Transverse colon (tissue), 4 donors: ENCODE data around the gene GPS1. TPM values are rescaled to one million over a fixed set of nuclear protein-coding genes. Genes with fewer than 3 reads are reported as not detected.

Experiments
- DNase-seq: peaks from one replicate; pipeline ENCODE4 v3.0.0-alpha.2; 2019
- H3K27ac ChIP-seq, 4 donors: fragments of 200-600 bp; sonication (generic); 2 replicates each; pipeline ENCODE4 v1.5.1; 2016 to 2018; ENCODE audit warnings: inconsistent platforms in 4 of 4
- H3K27me3 ChIP-seq: fragments of 200-600 bp; sonication (generic); 2 replicates; pipeline ENCODE4 v1.5.1; 2017; ENCODE audit warnings: inconsistent platforms
- H3K36me3 ChIP-seq, 4 donors: fragments of 200-600 bp; sonication (generic); 2 replicates each; pipeline ENCODE4 v1.5.1; 2017 to 2019; ENCODE audit warnings: inconsistent platforms in 4 of 4
- H3K4me1 ChIP-seq, 4 donors: fragments of 200-600 bp; sonication (generic); 2 replicates each; pipeline ENCODE4 v1.5.1; 2017 to 2020; ENCODE audit warnings: inconsistent platforms in 4 of 4
- H3K4me3 ChIP-seq, 4 donors: fragments of 200-600 bp; sonication (generic); 1 replicate in 1 of 4; 2 replicates in 3 of 4; pipeline versions ENCODE4 v1.5.1 to v1.6.1; 2017 to 2019; ENCODE audit warnings: inconsistent platforms in 4 of 4
- H3K9me3 ChIP-seq, 2 donors: fragments of 200-600 bp; sonication (generic); 2 replicates each; pipeline ENCODE4 v1.5.1; 2017 to 2019; ENCODE audit warnings: inconsistent platforms in 2 of 2
- EP300 ChIP-seq: sonication (generic); formaldehyde crosslinking; IDR thresholded peaks from one replicate; pipeline ENCODE4 v1.6.1; 2017; ENCODE audit warnings: antibody characterized with exemption, low read depth
- POLR2A ChIP-seq: fragments of 450-650 bp; IDR thresholded peaks from one replicate; pipeline ENCODE4 v1.6.1; 2016; ENCODE audit warnings: antibody characterized with exemption, mild to moderate bottlenecking, moderate library complexity
- POLR2AphosphoS5 ChIP-seq, 3 donors: sonication (generic); formaldehyde crosslinking; IDR thresholded peaks; one replicate each; pipeline ENCODE4 v1.6.1; 2016; ENCODE audit warnings: antibody characterized with exemption in 3 of 3
- WGBS, 2 donors: methylation state at CpG; one replicate each; pipeline ENCODE4 v1.1.5; 2018; ENCODE audit warnings: low coverage in 1 of 2; 5-methylcytosine and 5-hydroxymethylcytosine counted together
- in situ Hi-C, 4 donors: fragments of 200-750 bp; cut with MboI; loops; one replicate each; pipeline versions ENCODE4 v1.15.0 to v1.15.1; 2017; ENCODE audit warnings: low sequenced_read_pairs in 3 of 4, low pct_ligation_motif_present in 1 of 4, low pct_unique_long_range_greater_than_20kb in 1 of 4
- intact Hi-C: fragments of 100-400 bp; cut with DNase I; formaldehyde crosslinking; loops from one replicate; pipeline ENCODE4 v1.15.1; 2023; ENCODE audit warnings: low total_unique reads
- total RNA-seq, 4 donors: library from RNA; depleted of rRNA; stranded (reverse); fragments of >200 nt; gene quantifications; one replicate each; pipeline ENCODE4 v1.1.0, GENCODE V29; 2016
- TF ChIP-seq, protein P1 (sequence below), 5 experiments: fragments of 200-600 bp in 3 of 5; fragments of 450-650 bp in 2 of 5; sonication (generic) in 3 of 5; IDR thresholded peaks; 1 replicate in 2 of 5; 2 replicates in 3 of 5; pipeline ENCODE4 v1.5.1; 2016 to 2017; ENCODE audit warnings: antibody characterized with exemption in 5 of 5, inconsistent platforms in 3 of 5, mild to moderate bottlenecking in 2 of 5, moderate library complexity in 1 of 5

Gene GPS1
- total RNA-seq, 4 donors from 2014 or later, result 42.0 to 160 (median 85.5) TPM

DNA sequence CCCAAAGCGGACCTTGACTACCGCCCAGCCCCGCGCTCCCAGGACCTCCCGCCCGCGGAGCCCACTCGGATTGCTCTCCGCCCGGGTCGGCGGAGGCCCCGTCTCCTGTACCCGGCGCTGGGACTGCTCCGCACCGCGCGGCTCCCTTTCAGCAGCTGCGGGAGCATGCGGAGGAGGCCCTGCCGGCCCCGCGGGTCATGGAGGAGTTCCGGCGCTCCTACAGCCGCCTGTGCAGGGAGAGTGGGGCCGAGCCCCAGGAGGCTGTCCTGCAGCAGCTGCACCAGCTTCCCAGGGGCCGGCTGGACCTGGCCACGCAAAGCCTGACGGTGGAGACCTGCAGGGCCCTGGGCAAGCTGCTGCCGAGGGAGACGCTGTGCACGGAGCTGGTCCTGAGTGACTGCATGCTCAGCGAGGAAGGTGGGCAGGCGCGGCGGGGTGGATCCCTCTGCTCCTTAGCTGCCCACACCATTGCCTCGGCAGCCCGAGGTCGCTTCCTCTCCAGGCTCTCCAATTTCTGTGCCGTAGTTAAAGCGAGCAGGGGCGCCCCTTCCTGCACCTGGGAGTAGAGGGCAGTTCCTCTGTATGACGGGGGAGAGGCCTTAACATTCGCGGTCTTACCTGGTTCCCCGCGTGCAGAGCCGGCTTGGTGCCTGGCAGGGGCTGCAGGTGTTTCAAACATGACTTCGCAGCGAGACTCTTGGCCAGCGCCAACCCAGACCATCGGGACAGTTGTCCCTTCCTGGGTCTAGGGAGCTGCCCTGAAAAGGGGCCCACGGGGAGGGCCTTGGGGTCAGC lies 28.1 kb upstream of the GPS1 start:
- intact Hi-C loops (no loop called here), in situ Hi-C loops (no loop called here)
- no peaks in the 10 kb centered on the region for H3K9me3 ChIP-seq
- H3K4me3 ChIP-seq, result peak overlapping the region; percentile 55 to 94 (median 80)
- peak; percentile 34 for DNase-seq
- H3K36me3 ChIP-seq, result no peaks in the 10 kb centered on the region
- 6% methylated on average over 18 of the region's 55 CpGs; no CpG with 5 or more reads in 1 of the 2 donors for WGBS, 2 donors
- TF ChIP-seq, protein P1, sequence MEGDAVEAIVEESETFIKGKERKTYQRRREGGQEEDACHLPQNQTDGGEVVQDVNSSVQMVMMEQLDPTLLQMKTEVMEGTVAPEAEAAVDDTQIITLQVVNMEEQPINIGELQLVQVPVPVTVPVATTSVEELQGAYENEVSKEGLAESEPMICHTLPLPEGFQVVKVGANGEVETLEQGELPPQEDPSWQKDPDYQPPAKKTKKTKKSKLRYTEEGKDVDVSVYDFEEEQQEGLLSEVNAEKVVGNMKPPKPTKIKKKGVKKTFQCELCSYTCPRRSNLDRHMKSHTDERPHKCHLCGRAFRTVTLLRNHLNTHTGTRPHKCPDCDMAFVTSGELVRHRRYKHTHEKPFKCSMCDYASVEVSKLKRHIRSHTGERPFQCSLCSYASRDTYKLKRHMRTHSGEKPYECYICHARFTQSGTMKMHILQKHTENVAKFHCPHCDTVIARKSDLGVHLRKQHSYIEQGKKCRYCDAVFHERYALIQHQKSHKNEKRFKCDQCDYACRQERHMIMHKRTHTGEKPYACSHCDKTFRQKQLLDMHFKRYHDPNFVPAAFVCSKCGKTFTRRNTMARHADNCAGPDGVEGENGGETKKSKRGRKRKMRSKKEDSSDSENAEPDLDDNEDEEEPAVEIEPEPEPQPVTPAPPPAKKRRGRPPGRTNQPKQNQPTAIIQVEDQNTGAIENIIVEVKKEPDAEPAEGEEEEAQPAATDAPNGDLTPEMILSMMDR (IDR thresholded peaks at IDR 0.05), result no peak
- TF ChIP-seq POLR2A (no peak), POLR2AphosphoS5 (IDR thresholded peaks at IDR 0.05) (no peak), EP300 (no peak)
- peaks cover 20 to 42% (median 34%) of the 10 kb centered on the region in 4 donors for H3K4me1 ChIP-seq
- H3K27me3 ChIP-seq, result no peaks in the 10 kb centered on the region
- peak overlapping the region; percentile 64 to 79 (median 74) for H3K27ac ChIP-seq

GRCh38 chr17:82024859-82025258 lies 26.8 kb upstream of the GPS1 start:
- no peak overlapping the region for H3K27ac ChIP-seq
- no peak for DNase-seq
- H3K9me3 ChIP-seq, result no peaks in the 10 kb centered on the region
- H3K4me1 ChIP-seq, result peaks cover 20 to 38% (median 30%) of the 10 kb centered on the region in 4 donors
- no peak overlapping the region for H3K4me3 ChIP-seq
- no peaks in the 10 kb centered on the region for H3K27me3 ChIP-seq
- WGBS, 2 donors, result 91% methylated on average over 15 of the region's 17 CpGs; no CpG with 5 or more reads in 1 of the 2 donors
- no peaks in the 10 kb centered on the region for H3K36me3 ChIP-seq
- in situ Hi-C loops (loop anchor here in 3 of 4 donors (5.0 to 25.0 kb wide), 2 partner anchors 132 to 137 kb away; no protein-coding TSS in a partner anchor), intact Hi-C loops (no loop called here)
- TF ChIP-seq POLR2AphosphoS5 (IDR thresholded peaks at IDR 0.05) (no peak), POLR2A (no peak), EP300 (no peak)
- TF ChIP-seq, protein P1 (IDR thresholded peaks at IDR 0.05), result no peak

DNA sequence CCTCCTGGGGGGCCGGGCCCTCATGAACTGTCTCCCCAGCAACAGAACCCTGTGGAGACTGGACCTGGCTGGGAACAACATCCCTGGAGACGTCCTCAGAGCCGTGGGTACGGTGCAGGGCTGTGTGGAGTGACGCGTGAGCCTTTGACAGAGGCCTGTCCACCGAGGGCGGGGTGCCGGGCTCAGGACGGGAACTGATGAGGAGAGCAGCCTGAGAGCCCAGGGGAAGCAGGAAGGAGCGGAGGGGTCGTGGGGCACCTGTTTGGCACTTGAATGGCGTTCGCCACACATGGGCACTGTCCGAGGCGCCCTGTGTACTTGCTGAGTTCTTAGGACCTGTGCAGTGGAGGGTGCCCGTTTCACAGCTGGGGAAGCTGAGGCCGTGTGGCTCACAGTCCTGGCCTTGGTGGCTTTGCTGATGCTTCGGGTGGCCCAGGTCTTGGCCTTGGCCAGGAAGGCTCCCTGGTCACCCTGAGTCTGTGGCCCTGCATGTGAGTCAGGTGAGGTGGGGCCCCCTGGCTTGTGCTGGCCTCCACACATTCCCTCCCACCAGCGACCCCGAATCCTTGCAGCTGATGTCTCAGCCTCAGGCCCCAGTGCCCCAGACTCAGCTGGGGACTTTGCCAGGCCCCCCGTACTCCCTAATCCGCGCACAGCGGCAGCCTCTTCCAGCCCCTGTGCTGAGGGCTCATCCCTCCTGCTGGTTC lies 26.1 kb upstream of the GPS1 start:
- intact Hi-C loops (no loop called here), in situ Hi-C loops (loop anchor here in 3 of 4 donors (5.0 to 25.0 kb wide), 2 partner anchors 132 to 137 kb away; no protein-coding TSS in a partner anchor)
- Histone ChIP-seq H3K4me3 (no peak overlapping the region), H3K27ac (no peak overlapping the region), H3K27me3 (no peaks in the 10 kb centered on the region), H3K9me3 (no peaks in the 10 kb centered on the region), H3K36me3 (no peaks in the 10 kb centered on the region), H3K4me1 (peaks cover 23 to 41% (median 30%) of the 10 kb centered on the region in 4 donors)
- no peak for TF ChIP-seq POLR2AphosphoS5 (IDR thresholded peaks at IDR 0.05)
- no peak for TF ChIP-seq EP300
- TF ChIP-seq POLR2A, result no peak
- TF ChIP-seq, protein P1 (IDR thresholded peaks at IDR 0.05), result no peak
- no peak for DNase-seq
- 92% methylated on average over 25 of the region's 25 CpGs; no CpG with 5 or more reads in 1 of the 2 donors for WGBS, 2 donors

GRCh38 chr17:82028246-82028645 lies 23.5 kb upstream of the GPS1 start:
- intact Hi-C loops (no loop called here), in situ Hi-C loops (loop anchor here in 3 of 4 donors (5.0 to 25.0 kb wide), 2 partner anchors 129 to 134 kb away; no protein-coding TSS in a partner anchor)
- no peak for DNase-seq
- Histone ChIP-seq H3K4me3 (no peak overlapping the region), H3K27ac (no peak overlapping the region), H3K9me3 (no peaks in the 10 kb centered on the region), H3K27me3 (peaks cover 9% of the 10 kb centered on the region), H3K4me1 (peaks cover 10 to 36% (median 26%) of the 10 kb centered on the region in 4 donors), H3K36me3 (no peaks in the 10 kb centered on the region)
- TF ChIP-seq EP300 (no peak), POLR2A (no peak), POLR2AphosphoS5 (IDR thresholded peaks at IDR 0.05) (no peak)
- TF ChIP-seq, protein P1 (IDR thresholded peaks at IDR 0.05), result no peak
- WGBS, 2 donors, result 97% methylated on average over 13 of the region's 13 CpGs; no CpG with 5 or more reads in 1 of the 2 donors
